Immature natural killer cell (primary cell): ENCODE data around the gene SLC16A8. TPM values are rescaled to one million over a fixed set of nuclear protein-coding genes. Genes with fewer than 3 reads are reported as not detected.
"Not testable (repeated sequence)": the region's sequence is repeated elsewhere in the genome, so short reads cannot be mapped to it uniquely, and the experiment has no call there.

Experiments used
- DNase-seq, 3 donors: peaks; one replicate each; pipeline ENCODE4 v3.0.0; 2022; ENCODE audit warnings: mixed read lengths in 1 of 3
- H3K27ac Mint-ChIP-seq, 6 donors: one replicate each; pipeline ENCODE4 v1.8.0; 2020; ENCODE audit warnings: mixed read lengths in 6 of 6, mild to moderate bottlenecking in 5 of 6, inconsistent platforms in 4 of 6, moderate library complexity in 3 of 6
- H3K27me3 Mint-ChIP-seq, 3 donors: one replicate each; pipeline ENCODE4 v1.8.0; 2020 to 2021; ENCODE audit warnings: low read depth in 3 of 3, mild to moderate bottlenecking in 3 of 3, mixed read lengths in 3 of 3, moderate library complexity in 3 of 3, inconsistent platforms in 1 of 3
- H3K36me3 Mint-ChIP-seq, 3 donors: one replicate each; pipeline ENCODE4 v1.8.0; 2020; ENCODE audit warnings: mixed read lengths in 3 of 3, inconsistent platforms in 2 of 3, mild to moderate bottlenecking in 2 of 3
- H3K4me1 Mint-ChIP-seq, 2 donors: one replicate each; pipeline ENCODE4 v1.8.0; 2020; ENCODE audit warnings: inconsistent platforms in 2 of 2, mild to moderate bottlenecking in 2 of 2, mixed read lengths in 2 of 2, moderate library complexity in 1 of 2
- H3K4me3 Mint-ChIP-seq, 5 donors: one replicate each; pipeline ENCODE4 v1.8.0; 2020; ENCODE audit warnings: mild to moderate bottlenecking in 5 of 5, mixed read lengths in 5 of 5, inconsistent platforms in 3 of 5, moderate library complexity in 3 of 5
- H3K9me3 Mint-ChIP-seq, 6 donors: one replicate each; pipeline ENCODE4 v1.8.0; 2020; ENCODE audit warnings: mild to moderate bottlenecking in 6 of 6, mixed read lengths in 6 of 6, inconsistent platforms in 4 of 6, moderate library complexity in 3 of 6
- polyA plus RNA-seq, 3 donors: library from polyadenylated mRNA; unstranded; fragments of 300-500 nt; fragmentation: Illumina TruSeq; gene quantifications; one replicate each; pipeline ENCODE4 v1.2.3, GENCODE V29; 2021

SLC16A8 gene
- polyA plus RNA-seq, 3 donors from 2014 or later, result 0.42 TPM; not detected in 2

DNA sequence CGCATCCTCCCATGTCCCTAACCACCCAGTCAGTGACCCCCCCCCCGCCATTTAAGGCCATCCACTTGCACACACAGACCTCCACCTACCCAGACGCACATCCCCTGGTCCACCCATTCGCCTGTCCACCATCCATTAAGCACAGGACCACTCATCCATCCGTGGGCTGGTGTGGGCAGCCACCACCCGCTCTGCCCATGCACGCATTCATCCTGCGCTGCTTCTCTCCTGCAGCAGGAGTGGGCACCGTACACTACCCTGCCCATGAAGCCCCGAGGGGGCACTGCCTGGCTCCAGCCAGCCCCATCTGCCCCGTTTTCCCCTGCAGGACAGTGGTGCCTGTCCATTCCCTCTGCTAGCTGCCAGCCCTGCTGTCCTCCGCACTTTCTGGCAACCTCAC lies 3.9 kb upstream of the SLC16A8 start:
- Mint-ChIP-seq H3K36me3 (peaks cover 5 to 12% (median 9%) of the 10 kb centered on the region in 3 donors), H3K4me3 (peak overlapping the region in 3 of 5 donors; percentile 8 to 51 (median 47)), H3K27ac (no peak overlapping the region), H3K27me3 (peaks cover 2 to 8% (median 4%) of the 10 kb centered on the region in 3 donors), H3K9me3 (peaks cover 0 to 2% (median 0%) of the 10 kb centered on the region in 6 donors), H3K4me1 (peaks cover 0 to 6% of the 10 kb centered on the region in 2 donors)
- no peak for DNase-seq

DNA sequence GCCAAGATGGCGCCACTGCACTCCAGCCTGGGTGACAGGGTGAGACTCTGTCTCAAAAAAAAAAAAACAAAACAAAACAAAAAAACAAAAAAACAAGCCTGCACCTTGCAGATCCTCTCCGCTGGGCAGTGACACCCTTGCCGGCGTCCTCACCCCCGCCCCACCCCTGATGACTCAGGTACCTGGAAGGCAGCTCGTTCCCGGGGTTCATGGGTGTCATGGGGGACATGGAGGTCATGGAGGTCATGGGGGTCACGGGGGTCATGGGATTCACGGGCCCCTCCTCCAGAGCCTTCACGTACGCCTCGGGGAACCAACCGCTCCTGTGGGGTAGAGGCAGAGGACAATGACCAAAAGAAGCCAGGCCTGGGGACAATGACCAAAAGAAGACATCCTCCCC lies 3.0 kb upstream of the SLC16A8 start:
- H3K9me3 Mint-ChIP-seq, result peaks cover 0 to 2% (median 0%) of the 10 kb centered on the region in 6 donors
- H3K4me1 Mint-ChIP-seq, result peaks cover 0 to 11% of the 10 kb centered on the region in 2 donors
- H3K27ac Mint-ChIP-seq, result no peak overlapping the region
- H3K4me3 Mint-ChIP-seq, result no peak overlapping the region
- no peak for DNase-seq
- peaks cover 2 to 8% (median 5%) of the 10 kb centered on the region in 3 donors for H3K27me3 Mint-ChIP-seq
- H3K36me3 Mint-ChIP-seq, result peaks cover 5 to 8% (median 8%) of the 10 kb centered on the region in 3 donors

DNA sequence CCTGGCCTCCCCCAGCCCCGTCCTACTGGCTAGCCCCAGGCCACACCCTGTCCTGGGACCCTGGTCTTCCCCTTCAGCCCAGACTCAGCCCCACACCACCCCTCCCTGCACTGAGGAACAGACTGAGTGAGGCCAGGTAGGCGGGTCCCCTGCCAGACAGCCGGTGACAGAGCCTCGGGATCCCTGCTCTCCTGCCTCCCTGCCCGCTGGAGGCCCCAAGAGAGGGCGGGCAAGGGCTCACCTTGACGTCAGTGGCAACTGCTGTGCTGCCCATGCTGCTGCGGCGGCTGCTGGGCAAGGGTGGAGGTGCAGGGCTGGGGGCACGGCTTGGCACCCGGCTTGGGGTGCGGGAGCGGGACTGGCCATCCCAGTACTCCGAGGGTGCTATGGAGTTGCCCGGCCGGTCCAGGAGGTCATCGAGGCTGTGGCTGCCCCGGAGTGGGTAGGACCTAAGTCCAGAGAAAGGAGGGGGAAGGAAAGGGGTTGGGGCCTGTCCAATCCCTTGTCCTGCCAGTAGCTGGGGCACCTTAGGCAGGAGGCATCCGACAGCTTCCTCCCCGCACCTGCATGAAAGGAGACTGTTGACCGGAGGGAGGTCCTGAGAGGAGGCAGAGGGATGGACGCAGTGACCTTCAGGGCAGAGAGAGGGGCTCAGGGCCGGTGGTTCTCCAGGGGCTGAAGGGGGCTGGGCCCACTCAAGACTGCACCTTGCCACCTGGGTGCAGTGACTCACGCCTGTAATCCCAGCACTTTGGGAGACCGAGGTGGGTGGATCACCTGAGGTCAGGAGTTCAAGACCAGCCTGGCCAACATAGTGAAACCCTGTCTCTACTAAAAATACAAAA lies 2.2 kb upstream of the SLC16A8 start:
- no peak for DNase-seq
- H3K4me1 Mint-ChIP-seq, result peaks cover 0 to 14% of the 10 kb centered on the region in 2 donors
- H3K27me3 Mint-ChIP-seq, result peaks cover 2 to 8% (median 5%) of the 10 kb centered on the region in 3 donors
- H3K4me3 Mint-ChIP-seq, result no peak overlapping the region
- H3K27ac Mint-ChIP-seq, result no peak overlapping the region
- peaks cover 4 to 5% (median 4%) of the 10 kb centered on the region in 3 donors for H3K36me3 Mint-ChIP-seq
- peaks cover 0 to 2% (median 0%) of the 10 kb centered on the region in 6 donors for H3K9me3 Mint-ChIP-seq

DNA sequence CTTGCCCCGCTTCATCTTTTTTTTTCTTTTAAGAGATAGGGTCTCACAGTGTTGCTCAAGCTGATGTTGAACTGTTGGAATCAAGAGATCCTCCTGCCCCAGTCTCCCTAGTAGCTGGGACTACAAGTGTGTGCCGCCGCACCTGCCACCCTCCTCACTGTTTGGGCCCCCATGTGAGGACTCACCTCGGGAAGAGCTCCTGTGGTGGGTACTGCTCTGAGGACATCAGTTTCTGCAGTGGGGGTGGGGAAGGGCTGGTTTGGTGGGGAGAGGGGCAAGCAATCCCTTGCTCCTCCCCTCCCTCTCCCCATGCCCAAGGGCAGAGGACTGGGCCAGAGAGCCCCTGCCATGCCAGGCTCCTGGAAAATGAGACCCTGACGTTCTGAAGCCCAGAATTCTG lies 1.5 kb upstream of the SLC16A8 start:
- Mint-ChIP-seq H3K4me3 (no peak overlapping the region), H3K36me3 (peaks cover 4 to 5% (median 4%) of the 10 kb centered on the region in 3 donors), H3K27ac (no peak overlapping the region), H3K27me3 (peaks cover 2 to 9% (median 6%) of the 10 kb centered on the region in 3 donors), H3K4me1 (peaks cover 0 to 14% of the 10 kb centered on the region in 2 donors), H3K9me3 (peaks cover 0 to 2% (median 0%) of the 10 kb centered on the region in 6 donors)
- no peak for DNase-seq

- Mint-ChIP-seq H3K36me3 (peaks cover 4 to 5% (median 4%) of the 10 kb centered on the region in 3 donors), H3K4me1 (peaks cover 0 to 14% of the 10 kb centered on the region in 2 donors), H3K27me3 (peaks cover 2 to 10% (median 9%) of the 10 kb centered on the region in 3 donors)
Observed at GRCh38 chr22:38085056-38085455, 1.1 kb upstream of the SLC16A8 start.

DNA sequence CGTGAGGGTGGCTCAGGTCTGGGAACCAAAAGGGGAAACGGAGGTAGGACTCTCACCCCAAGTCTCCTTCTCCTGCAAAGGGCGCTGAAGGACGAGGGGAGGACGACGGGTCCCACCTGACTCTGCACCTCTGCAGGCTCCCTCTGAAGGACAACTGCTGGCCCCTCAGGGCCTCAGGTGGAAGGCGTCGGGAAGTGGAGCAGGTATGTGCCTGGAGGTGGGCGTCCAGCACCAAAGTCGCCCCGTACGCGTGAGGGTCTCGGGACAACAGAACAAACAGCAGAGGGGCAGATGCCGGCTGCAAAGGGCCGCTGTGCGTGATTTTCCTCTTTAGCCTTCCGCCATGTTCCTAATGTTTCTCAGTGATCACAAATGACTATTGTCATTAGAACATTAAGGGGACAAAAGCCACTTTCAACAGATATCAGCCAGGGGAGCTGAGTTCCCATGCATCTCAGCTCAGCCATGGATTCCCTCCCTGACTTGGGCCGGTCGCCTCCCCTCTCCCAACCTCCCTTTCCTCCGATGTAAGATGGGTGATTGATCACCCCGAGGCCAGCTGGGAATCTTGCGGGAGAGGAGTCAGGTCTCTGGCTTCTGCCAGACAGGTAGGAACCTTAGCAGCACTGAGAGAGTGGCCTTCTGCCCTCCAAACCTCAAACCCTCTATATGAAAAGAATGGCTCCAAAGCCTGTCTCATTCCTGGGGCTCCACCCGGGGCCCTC lies 836 bp downstream of the SLC16A8 start:
- Mint-ChIP-seq H3K9me3 (peaks cover 0 to 2% (median 0%) of the 10 kb centered on the region in 6 donors), H3K4me1 (peaks cover 0 to 13% of the 10 kb centered on the region in 2 donors), H3K36me3 (peaks cover 4 to 5% (median 4%) of the 10 kb centered on the region in 3 donors), H3K4me3 (peak overlapping the region in 1 of 5 donors; percentile 38), H3K27me3 (peaks cover 2 to 14% (median 9%) of the 10 kb centered on the region in 3 donors), H3K27ac (no peak overlapping the region)
- no peak for DNase-seq

More at GRCh38 chr22:38085056-38085455, 1.1 kb upstream of the SLC16A8 start:
- DNase-seq, result no peak
- Mint-ChIP-seq H3K4me3 (no peak overlapping the region), H3K27ac (no peak overlapping the region), H3K9me3 (peaks cover 0 to 2% (median 0%) of the 10 kb centered on the region in 6 donors)

DNA sequence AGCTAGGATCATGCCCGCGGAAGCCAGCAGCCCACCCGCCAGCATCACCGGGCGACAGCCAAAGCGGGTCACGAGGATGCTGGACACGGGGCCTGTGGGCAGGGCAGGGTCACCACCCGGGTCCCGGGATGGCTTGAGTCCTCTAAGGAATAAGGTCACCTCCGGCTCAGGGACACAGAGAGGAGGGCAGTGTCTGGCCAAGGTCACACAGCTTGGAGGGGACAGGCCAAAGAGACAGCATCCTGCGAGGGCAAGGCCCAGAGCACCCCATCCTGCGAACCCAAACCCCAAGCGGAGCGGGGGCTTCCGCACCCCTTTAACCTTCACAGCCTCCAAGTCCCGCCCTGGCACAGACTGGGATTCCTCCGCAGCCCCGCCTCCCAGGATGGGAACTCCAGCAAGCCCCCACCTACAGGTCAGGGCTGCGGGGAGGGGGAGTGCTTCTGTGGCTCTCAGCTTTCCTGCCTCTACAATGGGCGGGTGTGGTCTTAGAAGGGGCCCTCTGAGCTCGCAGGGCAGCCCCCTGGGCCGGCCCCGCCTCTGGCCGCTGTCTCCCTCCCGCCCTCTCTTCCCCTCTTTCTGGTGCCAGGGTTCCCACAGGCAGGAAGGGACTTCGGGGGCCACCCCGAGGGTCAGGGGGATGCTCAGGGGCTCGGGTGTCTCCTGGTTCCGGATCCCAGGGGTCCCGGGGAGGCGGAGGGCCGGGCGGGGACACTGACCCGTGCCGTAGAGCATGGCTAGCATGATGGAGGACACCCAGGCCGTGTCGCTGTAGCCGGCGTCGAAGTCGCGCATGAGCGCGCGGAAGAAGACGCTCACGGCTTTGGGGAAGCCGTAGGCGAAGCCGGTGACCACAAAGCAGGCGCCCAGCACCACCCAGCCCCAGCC lies 1.8 kb downstream of the SLC16A8 start:
- Mint-ChIP-seq H3K27me3 (peaks cover 0 to 11% (median 5%) of the 10 kb centered on the region in 3 donors), H3K36me3 (peaks cover 0 to under 1% (median 0%) of the 10 kb centered on the region in 3 donors), H3K4me3 (peak overlapping the region; percentile 21 to 66 (median 49)), H3K9me3 (peaks cover 0 to 2% (median 0%) of the 10 kb centered on the region in 6 donors), H3K4me1 (peaks cover 0 to 11% of the 10 kb centered on the region in 2 donors), H3K27ac (no peak overlapping the region)
- peak; percentile 11 to 28 (median 14) for DNase-seq

DNA sequence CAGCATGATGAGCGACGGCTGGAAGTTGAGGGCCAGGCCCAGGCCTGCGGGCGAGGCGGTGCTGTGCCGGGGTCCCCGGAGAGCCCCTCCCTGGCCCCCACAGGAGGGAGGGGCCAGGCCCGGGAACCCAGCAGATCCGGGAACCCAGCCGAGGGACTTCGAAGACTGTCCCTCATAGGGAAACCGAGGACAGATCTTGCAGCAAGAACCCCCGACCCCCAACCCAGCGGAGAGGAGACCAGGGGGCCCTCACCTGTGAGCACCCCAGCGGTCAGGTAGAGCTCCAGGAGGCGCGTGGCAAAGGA lies 2.4 kb downstream of the SLC16A8 start:
- no peaks in the 10 kb centered on the region for H3K36me3 Mint-ChIP-seq
- H3K27ac Mint-ChIP-seq, result no peak overlapping the region
- peaks cover 0 to 2% (median 0%) of the 10 kb centered on the region in 6 donors for H3K9me3 Mint-ChIP-seq
- no peak for DNase-seq
- H3K27me3 Mint-ChIP-seq, result peaks cover 0 to 11% (median 5%) of the 10 kb centered on the region in 3 donors
- H3K4me1 Mint-ChIP-seq, result peaks cover 0 to 11% of the 10 kb centered on the region in 2 donors
- peak overlapping the region in 4 of 5 donors; percentile 20 to 66 (median 40) for H3K4me3 Mint-ChIP-seq

GRCh38 chr22:38080850-38081635 lies 2.9 kb downstream of the SLC16A8 start:
- peaks cover 0 to 11% of the 10 kb centered on the region in 2 donors for H3K4me1 Mint-ChIP-seq
- H3K36me3 Mint-ChIP-seq, result no peaks in the 10 kb centered on the region
- peak in 2 of 3 donors; percentile 27 for DNase-seq
- peaks cover 0 to 2% (median 0%) of the 10 kb centered on the region in 6 donors for H3K9me3 Mint-ChIP-seq
- H3K27me3 Mint-ChIP-seq, result peaks cover 0 to 11% (median 5%) of the 10 kb centered on the region in 3 donors
- no peak overlapping the region for H3K27ac Mint-ChIP-seq
- H3K4me3 Mint-ChIP-seq, result peak overlapping the region; percentile 18 to 46 (median 24)

DNA sequence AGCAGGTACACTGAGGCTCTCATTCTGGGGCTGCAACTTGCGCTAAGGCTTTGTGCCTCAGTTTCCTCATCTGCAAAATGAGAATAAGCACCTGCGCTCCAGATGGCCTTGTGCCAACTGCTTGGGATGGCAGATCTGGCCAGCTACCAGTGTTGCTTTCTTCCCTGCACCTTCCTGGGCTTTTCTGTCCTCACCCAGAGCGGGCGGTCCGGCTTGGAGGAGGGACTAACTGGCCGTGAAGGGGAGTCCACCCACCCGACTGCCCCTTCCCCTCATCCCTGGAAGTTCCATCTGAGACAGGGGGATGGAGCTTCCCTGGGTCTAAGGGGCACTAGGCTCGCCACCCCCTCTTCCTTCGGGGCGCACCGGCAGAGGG lies 3.5 kb downstream of the SLC16A8 start:
- peaks cover 0 to 11% (median 5%) of the 10 kb centered on the region in 3 donors for H3K27me3 Mint-ChIP-seq
- H3K9me3 Mint-ChIP-seq, result peaks cover 0 to 2% (median 0%) of the 10 kb centered on the region in 6 donors
- peak overlapping the region in 2 of 5 donors; percentile 20 to 46 for H3K4me3 Mint-ChIP-seq

GRCh38 chr22:38079804-38080203 lies 4.2 kb downstream of the SLC16A8 start:
- no peak for DNase-seq
- Mint-ChIP-seq H3K27me3 (peaks cover 0 to 11% (median 5%) of the 10 kb centered on the region in 3 donors), H3K9me3 (peaks cover 0 to 2% (median 0%) of the 10 kb centered on the region in 6 donors), H3K4me3 (peak overlapping the region in 3 of 5 donors; percentile 15 to 58 (median 38)), H3K27ac (peak overlapping the region in 2 of 6 donors; percentile 34 to 59), H3K36me3 (no peaks in the 10 kb centered on the region), H3K4me1 (peaks cover 0 to 11% of the 10 kb centered on the region in 2 donors)

More for the DNA sequence above, 3.5 kb downstream of the SLC16A8 start:
- Mint-ChIP-seq H3K4me1 (peaks cover 0 to 11% of the 10 kb centered on the region in 2 donors), H3K27ac (no peak overlapping the region), H3K36me3 (no peaks in the 10 kb centered on the region)
- DNase-seq, result no peak

DNA sequence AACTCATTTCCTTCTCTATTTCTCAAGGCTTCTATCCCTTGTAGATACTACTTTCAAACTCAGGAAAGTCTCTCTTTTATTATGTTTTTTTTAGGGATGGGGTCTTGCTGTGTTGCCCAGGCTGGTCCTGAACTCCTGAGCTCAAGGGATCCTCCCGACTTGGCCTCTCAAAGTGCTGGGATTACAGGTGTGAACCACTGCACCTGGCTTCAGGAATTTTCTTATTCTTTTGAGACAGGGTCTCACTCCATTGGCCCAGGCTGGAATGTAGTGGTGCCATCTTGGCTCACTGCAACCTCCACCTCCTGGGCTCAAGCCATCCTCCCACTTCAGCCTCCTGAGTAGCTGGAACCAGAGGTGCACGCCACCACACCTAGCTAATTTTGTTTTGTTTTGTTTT lies 4.8 kb downstream of the SLC16A8 start:
- not testable (repeated sequence) for DNase-seq, H3K4me3 Mint-ChIP-seq, H3K36me3 Mint-ChIP-seq, H3K9me3 Mint-ChIP-seq
- Mint-ChIP-seq H3K27ac (peak overlapping the region in 1 of 6 donors; percentile 59), H3K27me3 (peaks cover 0 to 11% (median 5%) of the 10 kb centered on the region in 3 donors), H3K4me1 (peaks cover 0 to 11% of the 10 kb centered on the region in 2 donors)
